WTC11 (cell line): ENCODE data around the gene TMCC2.

Experiments used
- AR ChIP-seq: fragments of 250-450 bp; sonication (Bioruptor Pico); IDR thresholded peaks from 2 replicates; pipeline ENCODE4 v1.9.0; 2021; ENCODE audit warnings: mild to moderate bottlenecking
- ARID4B ChIP-seq: sonication (generic); formaldehyde crosslinking; IDR thresholded peaks from 2 replicates; pipeline ENCODE4 v1.8.0; 2023; ENCODE audit warnings: missing genetic modification reagents, mild to moderate bottlenecking, borderline replicate concordance
- ATF1 ChIP-seq: sonication (generic); formaldehyde crosslinking; IDR thresholded peaks from 2 replicates; pipeline ENCODE4 v1.8.1; 2023; ENCODE audit warnings: mild to moderate bottlenecking, moderate library complexity, missing genetic modification reagents
- ATF3 ChIP-seq: sonication (generic); formaldehyde crosslinking; conservative IDR thresholded peaks from 2 replicates; pipeline ENCODE4 v1.8.1; 2022; ENCODE audit warnings: mild to moderate bottlenecking, missing genetic modification reagents
- CTCF ChIP-seq: fragments of 200-600 bp; IDR thresholded peaks from 2 replicates; pipeline ENCODE4 v1.8.0; 2022; ENCODE audit warnings: antibody characterized with exemption
- HMGA2 ChIP-seq: fragments of 250-450 bp; sonication (Bioruptor Pico); IDR thresholded peaks from 2 replicates; pipeline ENCODE4 v1.4.0; 2021; ENCODE audit warnings: mild to moderate bottlenecking, moderate library complexity
- JUN ChIP-seq: sonication (generic); formaldehyde crosslinking; IDR thresholded peaks from 2 replicates; pipeline ENCODE4 v1.8.0; 2023; ENCODE audit warnings: mild to moderate bottlenecking, missing genetic modification reagents
- NFYB ChIP-seq: sonication (generic); formaldehyde crosslinking; conservative IDR thresholded peaks from 2 replicates; pipeline ENCODE4 v1.8.0; 2022; ENCODE audit warnings: low read depth, missing genetic modification reagents
- NR2C2 ChIP-seq: sonication (generic); formaldehyde crosslinking; IDR thresholded peaks from 2 replicates; pipeline ENCODE4 v1.8.0; 2022; ENCODE audit warnings: mild to moderate bottlenecking, missing genetic modification reagents
- PREB ChIP-seq: sonication (generic); formaldehyde crosslinking; IDR thresholded peaks from 2 replicates; pipeline ENCODE4 v1.8.1; 2022; ENCODE audit warnings: mild to moderate bottlenecking, missing genetic modification reagents, moderate library complexity, borderline replicate concordance
- USF2 ChIP-seq: sonication (generic); formaldehyde crosslinking; IDR thresholded peaks from 2 replicates; pipeline ENCODE4 v1.8.1; 2023; ENCODE audit warnings: mild to moderate bottlenecking, missing genetic modification reagents, moderate library complexity
- ZBTB21 ChIP-seq: sonication (generic); formaldehyde crosslinking; IDR thresholded peaks from 2 replicates; pipeline ENCODE4 v1.8.1; 2023; ENCODE audit warnings: mild to moderate bottlenecking, missing genetic modification reagents, borderline replicate concordance
- ZNF232 ChIP-seq: sonication (generic); formaldehyde crosslinking; IDR thresholded peaks from 2 replicates; pipeline ENCODE4 v1.8.0; 2022; ENCODE audit warnings: mild to moderate bottlenecking, missing genetic modification reagents
- ZNF425 ChIP-seq: fragments of 250-450 bp; sonication (Bioruptor Pico); conservative IDR thresholded peaks from 2 replicates; pipeline ENCODE4 v1.9.0; 2021; ENCODE audit warnings: mild to moderate bottlenecking

GRCh38 chr1:205287767-205288559 lies 60.2 kb downstream of the TMCC2 start:
- TF ChIP-seq CTCF = no peak
- TF ChIP-seq JUN = no peak
- TF ChIP-seq ATF1 = no peak
- no peak for TF ChIP-seq PREB (CRISPR knock-in tag)
- TF ChIP-seq ZBTB21 (CRISPR knock-in tag) = no peak
- TF ChIP-seq ATF3 = no peak
- TF ChIP-seq ZNF232 (CRISPR knock-in tag) = no peak
- no peak for TF ChIP-seq NR2C2
- no peak for TF ChIP-seq ZNF425 (CRISPR knock-in tag)
- TF ChIP-seq NFYB (CRISPR knock-in tag) = no peak
- no peak for TF ChIP-seq HMGA2 (CRISPR knock-in tag)
- TF ChIP-seq USF2 = no peak
- no peak for TF ChIP-seq ARID4B (CRISPR knock-in tag)
- TF ChIP-seq AR (CRISPR knock-in tag) = no peak
